ENCODE data around the gene TSC22D2.

TSC22D2 gene

GRCh38 chr3:150419076-150419868 is 11.2 kb downstream of the TSC22D2 start:
- Histone ChIP-seq H3F3A (ENCODE audit: insufficient read depth) (no peaks in the 10 kb centered on the region), H2AFZ (ENCODE audit: low read depth, low read length, severe bottlenecking) (no peak overlapping the region), H3K9ac (ENCODE audit: low read length) (no peak overlapping the region), H3K4me2 (ENCODE audit: low read depth, low read length, poor library complexity, severe bottlenecking) (no peak overlapping the region), H3K79me2 (ENCODE audit: insufficient read depth, low read length) (peaks cover 91% of the 10 kb centered on the region), H3K9me3 (ENCODE audit: insufficient read depth, low read length) (no peaks in the 10 kb centered on the region), H3K9me2 (replicated peaks; ENCODE audit: insufficient read depth, low read length) (no peaks in the 10 kb centered on the region), H4K20me1 (ENCODE audit: low read depth, low read length) (peaks cover 55% of the 10 kb centered on the region), H3K4me3 (ENCODE audit: insufficient read depth, low read length, poor library complexity, severe bottlenecking) (no peak overlapping the region), H3K36me3 (ENCODE audit: low read length) (peaks cover 23% of the 10 kb centered on the region), H3K27ac (ENCODE audit: low read depth, low read length) (no peak overlapping the region), H3K27me3 (ENCODE audit: low read length) (no peaks in the 10 kb centered on the region)
- TF ChIP-seq CTCF (IDR thresholded peaks at IDR 0.05; ENCODE audit: insufficient read depth, low read length, poor library complexity, severe bottlenecking), result no peak
- no peak for TF ChIP-seq EZH2phosphoT487 (conservative IDR thresholded peaks at IDR 0.05; ENCODE audit: low read length)

- Histone ChIP-seq H3K27ac (ENCODE audit: low read depth, low read length) (no peak overlapping the region), H3K9ac (ENCODE audit: low read length) (no peak overlapping the region), H3K4me3 (ENCODE audit: insufficient read depth, low read length, poor library complexity, severe bottlenecking) (no peak overlapping the region), H3K36me3 (ENCODE audit: low read length) (peaks cover 23% of the 10 kb centered on the region), H3K9me2 (replicated peaks; ENCODE audit: insufficient read depth, low read length) (no peaks in the 10 kb centered on the region), H3F3A (ENCODE audit: insufficient read depth) (no peaks in the 10 kb centered on the region), H4K20me1 (ENCODE audit: low read depth, low read length) (peaks cover 53% of the 10 kb centered on the region), H3K4me2 (ENCODE audit: low read depth, low read length, poor library complexity, severe bottlenecking) (no peak overlapping the region), H3K27me3 (ENCODE audit: low read length) (no peaks in the 10 kb centered on the region), H3K79me2 (ENCODE audit: insufficient read depth, low read length) (peaks cover 90% of the 10 kb centered on the region), H2AFZ (ENCODE audit: low read depth, low read length, severe bottlenecking) (no peak overlapping the region), H3K9me3 (ENCODE audit: insufficient read depth, low read length) (no peaks in the 10 kb centered on the region)
- TF ChIP-seq CTCF (IDR thresholded peaks at IDR 0.05; ENCODE audit: insufficient read depth, low read length, poor library complexity, severe bottlenecking) (no peak), EZH2phosphoT487 (conservative IDR thresholded peaks at IDR 0.05; ENCODE audit: low read length) (no peak)
Observed at GRCh38 chr3:150419959-150420358, 11.9 kb downstream of the TSC22D2 start.

- Histone ChIP-seq H3K4me2 (ENCODE audit: low read depth, low read length, poor library complexity, severe bottlenecking) (no peak overlapping the region), H3K79me2 (ENCODE audit: insufficient read depth, low read length) (peaks cover 79% of the 10 kb centered on the region), H3K27ac (ENCODE audit: low read depth, low read length) (no peak overlapping the region), H3K4me3 (ENCODE audit: insufficient read depth, low read length, poor library complexity, severe bottlenecking) (no peak overlapping the region), H3K27me3 (ENCODE audit: low read length) (no peaks in the 10 kb centered on the region), H3F3A (ENCODE audit: insufficient read depth) (no peaks in the 10 kb centered on the region), H2AFZ (ENCODE audit: low read depth, low read length, severe bottlenecking) (no peak overlapping the region), H3K36me3 (ENCODE audit: low read length) (peaks cover 18% of the 10 kb centered on the region), H3K9ac (ENCODE audit: low read length) (no peak overlapping the region), H4K20me1 (ENCODE audit: low read depth, low read length) (peaks cover 47% of the 10 kb centered on the region), H3K9me2 (replicated peaks; ENCODE audit: insufficient read depth, low read length) (no peaks in the 10 kb centered on the region), H3K9me3 (ENCODE audit: insufficient read depth, low read length) (no peaks in the 10 kb centered on the region)
- TF ChIP-seq EZH2phosphoT487 (conservative IDR thresholded peaks at IDR 0.05; ENCODE audit: low read length), result no peak
- no peak for TF ChIP-seq CTCF (IDR thresholded peaks at IDR 0.05; ENCODE audit: insufficient read depth, low read length, poor library complexity, severe bottlenecking)
Observed at GRCh38 chr3:150421256-150421655, 13.2 kb downstream of the TSC22D2 start.
